ENCODE data around the gene ALG11.
"Not testable (repeated sequence)": the region's sequence is repeated elsewhere in the genome, so short reads cannot be mapped to it uniquely, and the experiment has no call there.

Gene ALG11

GRCh38 chr13:52027832-52028231 lies 15.6 kb downstream of the ALG11 start:
- DNase-seq (ENCODE audit: low spot score) = no peak

GRCh38 chr13:52029569-52029968 lies 17.4 kb downstream of the ALG11 start:
- no peak for DNase-seq (ENCODE audit: low spot score)

GRCh38 chr13:52030401-52030800 lies 18.2 kb downstream of the ALG11 start:
- DNase-seq (ENCODE audit: low spot score) = not testable (repeated sequence)

GRCh38 chr13:52033039-52033438 lies 20.8 kb downstream of the ALG11 start:
- DNase-seq (ENCODE audit: low spot score) = no peak

- no peak for DNase-seq (ENCODE audit: low spot score)
Measured at GRCh38 chr13:52034616-52035226, 22.5 kb downstream of the ALG11 start.

- no peak for DNase-seq (ENCODE audit: low spot score)
Measured at GRCh38 chr13:52036037-52036436, 23.8 kb downstream of the ALG11 start.

- no peak for DNase-seq (ENCODE audit: low spot score)
Measured at GRCh38 chr13:52043675-52044074, 31.5 kb downstream of the ALG11 start.

GRCh38 chr13:52047463-52047862 lies 35.3 kb downstream of the ALG11 start:
- no peak for DNase-seq (ENCODE audit: low spot score)

GRCh38 chr13:52048516-52048915 lies 36.3 kb downstream of the ALG11 start:
- no peak for DNase-seq (ENCODE audit: low spot score)

GRCh38 chr13:52051400-52051799 lies 39.2 kb downstream of the ALG11 start:
- no peak for DNase-seq (ENCODE audit: low spot score)

- no peak for DNase-seq (ENCODE audit: low spot score)
Measured at GRCh38 chr13:52053460-52053859, 41.3 kb downstream of the ALG11 start.

GRCh38 chr13:52061064-52061463 lies 48.9 kb downstream of the ALG11 start:
- DNase-seq (ENCODE audit: low spot score) = not testable (repeated sequence)

- no peak for DNase-seq (ENCODE audit: low spot score)
Measured at GRCh38 chr13:52061587-52061986, 49.4 kb downstream of the ALG11 start.

- DNase-seq (ENCODE audit: low spot score) = no peak
Measured at GRCh38 chr13:52067237-52067636, 55.0 kb downstream of the ALG11 start.

- no peak for DNase-seq (ENCODE audit: low spot score)
Measured at GRCh38 chr13:52070929-52071523, 58.8 kb downstream of the ALG11 start.

Data from CD4-positive, alpha-beta T cell treated with Interleukin-2 at 100 ng/mL for 4 hours (primary cell).